ENCODE measurements around the gene LITAF.
"Not testable (repeated sequence)": the region's sequence is repeated elsewhere in the genome, so short reads cannot be mapped to it uniquely, and the experiment has no call there.

LITAF gene

GRCh38 chr16:11620243-11621003 is 33.7 kb upstream of the LITAF start:
- no peak for DNase-seq

- DNase-seq = peak; percentile 29
Measured at GRCh38 chr16:11619327-11619851, 32.7 kb upstream of the LITAF start.

- no peak for DNase-seq
Measured at GRCh38 chr16:11618107-11618717, 31.5 kb upstream of the LITAF start.

GRCh38 chr16:11615748-11616447 is 29.2 kb upstream of the LITAF start:
- no peak for DNase-seq

- no peak for DNase-seq
Measured at GRCh38 chr16:11614587-11615175, 28.0 kb upstream of the LITAF start.

- no peak for DNase-seq
Measured at GRCh38 chr16:11613381-11614303, 26.9 kb upstream of the LITAF start.

- no peak for DNase-seq
Measured at GRCh38 chr16:11612665-11613025, 25.9 kb upstream of the LITAF start.

GRCh38 chr16:11611871-11612664 is 25.3 kb upstream of the LITAF start:
- no peak for DNase-seq

- no peak for DNase-seq
Measured at GRCh38 chr16:11610580-11610979, 23.9 kb upstream of the LITAF start.

- DNase-seq = no peak
Measured at GRCh38 chr16:11610121-11610505, 23.4 kb upstream of the LITAF start.

- no peak for DNase-seq
Measured at GRCh38 chr16:11609474-11610120, 22.9 kb upstream of the LITAF start.

- no peak for DNase-seq
Measured at GRCh38 chr16:11605891-11606290, 19.2 kb upstream of the LITAF start.

- no peak for DNase-seq
Measured at GRCh38 chr16:11605564-11605886, 18.8 kb upstream of the LITAF start.

GRCh38 chr16:11604783-11605563 is 18.3 kb upstream of the LITAF start:
- no peak for DNase-seq

- DNase-seq = not testable (repeated sequence)
Measured at GRCh38 chr16:11604296-11604695, 17.6 kb upstream of the LITAF start.

- no peak for DNase-seq
Measured at GRCh38 chr16:11603331-11603750, 16.6 kb upstream of the LITAF start.

GRCh38 chr16:11602321-11602720 is 15.6 kb upstream of the LITAF start:
- DNase-seq = no peak

GRCh38 chr16:11601911-11602310 is 15.2 kb upstream of the LITAF start:
- no peak for DNase-seq

GRCh38 chr16:11601425-11601824 is 14.7 kb upstream of the LITAF start:
- no peak for DNase-seq

- DNase-seq = no peak
Measured at GRCh38 chr16:11599579-11599978, 12.9 kb upstream of the LITAF start.

Data from activated effector memory CD4-positive, alpha-beta T cell treated with Interleukin-2 at 50 U/mL for 16 hours (primary cell).